ENCODE data around the gene RETREG1. TPM values are rescaled to one million over a fixed set of nuclear protein-coding genes. Genes with fewer than 3 reads are reported as not detected.
A peak's percentile ranks its signal among the peaks of the same experiment; 100 is the strongest.

The RETREG1 gene
- total and polyA plus RNA-seq, 12 donors: 14.6 to 337 (median 216) TPM

- peak overlapping the region in 1 of 10 donors; percentile 12 for H3K4me3 ChIP-seq
- TF ChIP-seq CTCF (IDR thresholded peaks at IDR 0.05): peak; percentile 30 to 68 (median 62)
- DNase-seq (peak in 1 of 2 donors; percentile 28), ATAC-seq (peak in 4 of 8 donors; percentile 42 to 52 (median 50))
- 71 to 78% methylated on average over 7 of the region's 7 CpGs for WGBS, 2 donors
- H3K36me3 ChIP-seq: no peaks in the 10 kb centered on the region
- H3K27me3 ChIP-seq: no peaks in the 10 kb centered on the region
- H3K27ac ChIP-seq: peak overlapping the region in 6 of 10 donors; percentile 50 to 86 (median 64)
- no peaks in the 10 kb centered on the region for H3K9me3 ChIP-seq
- intact Hi-C loops (cut with DNase I): loop anchor here in 9 of 10 donors (2.0 to 10.0 kb wide), 9 partner anchors 43 to 396 kb away; no protein-coding TSS in a partner anchor
- peaks cover 0 to 52% (median 12%) of the 10 kb centered on the region in 9 donors for H3K4me1 ChIP-seq
These were observed 66.4 kb downstream of the RETREG1 start for GRCh38 chr5:16550316-16550952.

DNA sequence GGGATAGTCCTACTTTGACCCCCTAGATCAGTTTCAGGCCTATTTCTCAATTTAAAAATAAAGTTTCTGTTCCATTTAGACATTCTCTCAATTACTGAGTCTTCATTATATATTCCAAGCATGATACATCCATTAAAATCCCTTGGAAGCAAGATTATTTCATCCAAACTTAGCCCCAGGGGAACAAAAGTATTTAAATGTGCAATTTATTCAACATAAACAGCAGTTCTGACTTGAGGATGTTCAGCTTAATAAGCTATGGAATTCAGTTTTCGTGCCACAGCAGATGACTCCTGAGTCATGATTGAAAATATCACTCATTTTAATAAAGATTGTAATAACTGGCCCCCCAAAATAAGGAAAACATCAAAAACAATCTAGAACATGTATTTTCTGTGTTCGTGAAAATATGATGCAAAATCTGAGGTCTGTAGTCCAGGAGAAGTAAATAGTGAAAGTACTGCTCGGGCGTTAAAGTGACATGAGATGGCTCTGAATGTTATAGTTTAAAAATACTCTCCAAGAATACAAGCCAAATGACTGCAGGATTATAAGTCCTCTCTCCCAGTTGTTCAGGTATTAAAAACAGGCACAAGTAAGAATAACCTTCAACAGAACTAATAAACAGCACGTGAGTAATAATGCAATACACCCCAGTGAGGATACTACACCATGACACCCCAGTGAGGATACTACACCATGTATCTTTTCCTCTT is 67.1 kb downstream of the RETREG1 start:
- intact Hi-C loops (cut with DNase I): loop anchor here in 9 of 10 donors (2.0 to 10.0 kb wide), 10 partner anchors 42 to 395 kb away; no protein-coding TSS in a partner anchor
- no peak for TF ChIP-seq CTCF (IDR thresholded peaks at IDR 0.05)
- no peaks in the 10 kb centered on the region for H3K27me3 ChIP-seq
- ATAC-seq (peak in 4 of 8 donors; percentile 16 to 45 (median 21)), DNase-seq (no peak)
- H3K4me3 ChIP-seq: peak overlapping the region in 1 of 10 donors; percentile 12
- H3K36me3 ChIP-seq: no peaks in the 10 kb centered on the region
- H3K27ac ChIP-seq: peak overlapping the region in 8 of 10 donors; percentile 1 to 86 (median 60)
- H3K4me1 ChIP-seq: peaks cover 0 to 60% (median 13%) of the 10 kb centered on the region in 9 donors
- 37 to 49% methylated on average over 5 of the region's 5 CpGs for WGBS, 2 donors
- no peaks in the 10 kb centered on the region for H3K9me3 ChIP-seq

DNA sequence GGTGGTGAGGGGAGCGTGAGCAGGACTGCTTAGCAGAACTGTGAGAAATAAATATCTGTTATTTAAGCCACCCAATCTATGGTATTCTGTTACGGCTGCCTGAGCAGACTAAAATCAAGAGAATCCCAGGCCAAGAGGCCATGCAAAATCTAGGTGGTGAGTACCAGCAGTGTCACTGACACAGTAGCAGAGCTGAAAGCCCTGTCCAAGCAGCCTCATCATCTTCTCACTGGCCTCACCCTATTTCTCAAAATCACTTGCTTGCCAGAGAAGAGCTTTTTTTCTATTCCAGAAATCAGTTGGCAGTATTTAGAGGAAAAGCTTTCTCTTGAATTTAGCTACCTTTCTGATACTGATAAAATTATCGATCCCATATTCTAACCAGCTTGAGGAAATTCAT is 68.0 kb downstream of the RETREG1 start:
- Histone ChIP-seq H3K27me3 (no peaks in the 10 kb centered on the region), H3K27ac (peak overlapping the region in 7 of 10 donors; percentile 36 to 86 (median 60)), H3K9me3 (no peaks in the 10 kb centered on the region), H3K4me3 (no peak overlapping the region), H3K36me3 (no peaks in the 10 kb centered on the region), H3K4me1 (peaks cover 0 to 67% (median 13%) of the 10 kb centered on the region in 9 donors)
- no peak for ATAC-seq
- 69 to 78% methylated on average over 3 of the region's 3 CpGs for WGBS, 2 donors
- DNase-seq: no peak
- intact Hi-C loops (cut with DNase I): loop anchor here in 3 of 10 donors (5.0 to 10.0 kb wide), 3 partner anchors 42 to 116 kb away; no protein-coding TSS in a partner anchor
- no peak for TF ChIP-seq CTCF (IDR thresholded peaks at IDR 0.05)

DNA sequence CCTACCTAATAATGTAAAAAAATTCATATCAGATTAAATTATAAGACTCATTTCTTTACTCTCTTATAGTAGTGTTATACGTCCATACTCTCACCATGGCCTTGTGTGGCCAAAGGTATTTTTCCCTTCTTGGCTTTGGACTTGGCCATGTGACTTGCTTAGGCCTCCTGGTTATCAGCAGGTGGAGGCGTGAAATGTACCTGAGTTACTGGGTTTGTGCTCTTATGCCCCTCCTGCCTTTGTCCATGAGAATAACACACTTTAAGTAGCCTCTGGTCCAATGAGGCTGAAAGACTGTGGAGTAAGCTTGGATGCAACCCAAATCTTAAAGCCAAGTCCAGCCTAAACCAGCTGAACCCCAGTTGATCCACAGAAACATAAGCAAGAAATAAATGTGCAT is 68.7 kb downstream of the RETREG1 start:
- TF ChIP-seq CTCF (IDR thresholded peaks at IDR 0.05): no peak
- H3K9me3 ChIP-seq: no peaks in the 10 kb centered on the region
- no peak overlapping the region for H3K4me3 ChIP-seq
- no peaks in the 10 kb centered on the region for H3K27me3 ChIP-seq
- ATAC-seq (no peak), DNase-seq (no peak)
- intact Hi-C loops (cut with DNase I): loop anchor here in 3 of 10 donors (5.0 to 10.0 kb wide), 3 partner anchors 41 to 117 kb away; no protein-coding TSS in a partner anchor
- no peaks in the 10 kb centered on the region for H3K36me3 ChIP-seq
- 69 to 73% methylated on average over 2 of the region's 2 CpGs for WGBS, 2 donors
- H3K4me1 ChIP-seq: peaks cover 0 to 69% (median 13%) of the 10 kb centered on the region in 9 donors
- H3K27ac ChIP-seq: peak overlapping the region in 7 of 10 donors; percentile 36 to 86 (median 73)

Data from heart right ventricle (tissue), 16 donors.